Stomach (tissue), 9 donors: ENCODE results near the gene DRD4. TPM values are rescaled to one million over a fixed set of nuclear protein-coding genes. Genes with fewer than 3 reads are reported as not detected.

ENCODE experiments used
- DNase-seq, 2 donors: peaks; one replicate each; pipeline versions ENCODE4 v3.0.0 to v3.0.0-alpha.2; 2013 to 2019
- H3K27ac ChIP-seq, 5 donors: fragments of 200-600 bp in 4 of 5; sonication (generic) in 4 of 5; one replicate each; pipeline ENCODE4 v1.5.1; 2013 to 2019; ENCODE audit warnings: mild to moderate bottlenecking in 1 of 5, moderate library complexity in 1 of 5
- H3K27me3 ChIP-seq, 3 donors: fragments of 200-600 bp; sonication (generic); one replicate each; pipeline ENCODE4 v1.5.1; 2017 to 2019; ENCODE audit warnings: mixed run types in 1 of 3
- H3K36me3 ChIP-seq, 4 donors: fragments of 200-600 bp; sonication (generic); 1 replicate in 3 of 4; 2 replicates in 1 of 4; pipeline ENCODE4 v1.5.1; 2016 to 2019
- H3K4me1 ChIP-seq, 4 donors: fragments of 200-600 bp; sonication (generic); one replicate each; pipeline ENCODE4 v1.5.1; 2016 to 2019
- H3K4me3 ChIP-seq, 4 donors: fragments of 200-600 bp; sonication (generic) in 3 of 4; one replicate each; pipeline ENCODE4 v1.5.1; 2016 to 2019; ENCODE audit warnings: mild to moderate bottlenecking in 1 of 4
- H3K9me3 ChIP-seq, 4 donors: fragments of 200-600 bp; sonication (generic); one replicate each; pipeline ENCODE4 v1.5.1; 2016 to 2019
- CTCF ChIP-seq, 7 experiments: fragments of 450-650 bp in 4 of 7; fragments of 200-600 bp in 3 of 7; sonication (generic) in 3 of 7; IDR thresholded peaks; one replicate each; pipeline ENCODE4 v1.5.1; 2016 to 2019; ENCODE audit warnings: antibody characterized with exemption in 7 of 7, control low read depth in 2 of 7, mild to moderate bottlenecking in 1 of 7
- EP300 ChIP-seq: sonication (generic); formaldehyde crosslinking; IDR thresholded peaks from one replicate; pipeline ENCODE4 v1.6.1; 2017; ENCODE audit warnings: antibody characterized with exemption
- POLR2A ChIP-seq, 4 donors: fragments of 450-650 bp; IDR thresholded peaks; one replicate each; pipeline ENCODE4 v1.6.1; 2016; ENCODE audit warnings: antibody characterized with exemption in 4 of 4, control low read depth in 2 of 4, mild to moderate bottlenecking in 1 of 4, moderate library complexity in 1 of 4
- POLR2AphosphoS5 ChIP-seq, 3 donors: sonication (generic); formaldehyde crosslinking; IDR thresholded peaks; one replicate each; pipeline ENCODE4 v1.6.1; 2016; ENCODE audit warnings: antibody characterized with exemption in 3 of 3
- WGBS, 5 donors: extraction: QIAGEN DNeasy Blood & Tissue Kit in 3 of 5; methylation state at CpG; one replicate each; pipeline versions ENCODE4 v1.1.5 to v1.1.7; 2013 to 2018; 5-methylcytosine and 5-hydroxymethylcytosine counted together
- intact Hi-C: fragments of 100-400 bp; cut with DNase I; formaldehyde crosslinking; loops from one replicate; pipeline ENCODE4 v1.15.1; 2023; ENCODE audit warnings: low total_unique reads
- polyA plus RNA-seq, 3 donors: library from polyadenylated mRNA; stranded (reverse); fragments of 200-250 nt; gene quantifications; one replicate each; pipeline ENCODE4 v1.2.3, GENCODE V29; 2013
- total RNA-seq, 5 donors: library from RNA; depleted of rRNA; stranded (reverse); fragments of >200 nt; gene quantifications; one replicate each; pipeline versions ENCODE4 v1.1.0 to v1.2.3, GENCODE V29; 2014 to 2016
- donor health status: healthy with polysubstance abuse.
- donor health status: Bipolar disorder and iron deficiency.
- donor health status: healthy.

The DRD4 gene
- total and polyA plus RNA-seq, 8 donors = 0.19 to 1.7 (median 0.50) TPM; not detected in 5

GRCh38 chr11:593347-593746, 43.7 kb upstream of the DRD4 start:
- intact Hi-C loops = no loop called here
- peaks cover 0 to under 1% (median 0%) of the 10 kb centered on the region in 4 donors for H3K4me1 ChIP-seq
- no peak overlapping the region for H3K27ac ChIP-seq
- no peak overlapping the region for H3K4me3 ChIP-seq
- WGBS, 5 donors = 91 to 97% (median 95%) methylated on average over 21 of the region's 21 CpGs
- H3K9me3 ChIP-seq = no peaks in the 10 kb centered on the region
- H3K36me3 ChIP-seq = peaks cover 84 to 100% (median 100%) of the 10 kb centered on the region in 4 donors
- H3K27me3 ChIP-seq = no peaks in the 10 kb centered on the region
- no peak for TF ChIP-seq POLR2AphosphoS5 (IDR thresholded peaks at IDR 0.05)
- TF ChIP-seq EP300 = no peak
- no peak for TF ChIP-seq CTCF (IDR thresholded peaks at IDR 0.05)
- no peak for TF ChIP-seq POLR2A (IDR thresholded peaks at IDR 0.05)
- no peak for DNase-seq

DNA sequence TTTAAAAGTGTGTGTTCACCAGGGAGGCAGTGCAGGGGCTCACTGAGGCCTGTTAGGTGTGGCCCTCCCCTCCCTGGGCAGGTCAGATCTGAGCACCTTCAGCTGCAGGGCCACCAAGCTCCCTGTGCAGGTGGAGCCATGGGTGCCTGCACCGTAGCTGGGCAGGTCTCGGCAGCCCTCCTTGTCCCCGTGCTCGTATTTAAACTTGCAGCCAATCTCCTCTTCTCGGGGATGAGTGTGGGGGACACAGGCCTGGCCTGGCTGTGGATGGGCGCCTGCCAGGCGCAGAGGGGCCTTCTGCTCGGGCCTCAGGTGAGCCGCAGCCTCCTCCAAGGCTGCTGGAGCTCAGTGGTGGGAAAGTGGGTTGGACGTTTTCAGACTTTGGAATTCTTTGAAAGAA, 41.7 kb upstream of the DRD4 start:
- Histone ChIP-seq H3K4me3 (no peak overlapping the region), H3K4me1 (no peaks in the 10 kb centered on the region), H3K9me3 (no peaks in the 10 kb centered on the region), H3K27me3 (no peaks in the 10 kb centered on the region), H3K27ac (no peak overlapping the region), H3K36me3 (peaks cover 87 to 100% (median 100%) of the 10 kb centered on the region in 4 donors)
- WGBS, 5 donors = 90 to 92% (median 90%) methylated on average over 8 to 10 of the region's 10 CpGs
- intact Hi-C loops = no loop called here
- no peak for TF ChIP-seq EP300
- TF ChIP-seq CTCF (IDR thresholded peaks at IDR 0.05) = no peak
- no peak for TF ChIP-seq POLR2A (IDR thresholded peaks at IDR 0.05)
- DNase-seq = no peak

- peaks cover 88 to 100% (median 100%) of the 10 kb centered on the region in 4 donors for H3K36me3 ChIP-seq
- no peaks in the 10 kb centered on the region for H3K9me3 ChIP-seq
- WGBS, 5 donors = 87 to 93% (median 89%) methylated on average over 7 to 10 of the region's 10 CpGs
- H3K27ac ChIP-seq = no peak overlapping the region
- DNase-seq = no peak
- H3K27me3 ChIP-seq = no peaks in the 10 kb centered on the region
- H3K4me3 ChIP-seq = no peak overlapping the region
- TF ChIP-seq CTCF (IDR thresholded peaks at IDR 0.05) = no peak
- TF ChIP-seq POLR2A (IDR thresholded peaks at IDR 0.05) = no peak
- no peak for TF ChIP-seq POLR2AphosphoS5 (IDR thresholded peaks at IDR 0.05)
- TF ChIP-seq EP300 = no peak
- H3K4me1 ChIP-seq = no peaks in the 10 kb centered on the region
- intact Hi-C loops = no loop called here
Measured at GRCh38 chr11:596374-596773, 40.7 kb upstream of the DRD4 start.

DNA sequence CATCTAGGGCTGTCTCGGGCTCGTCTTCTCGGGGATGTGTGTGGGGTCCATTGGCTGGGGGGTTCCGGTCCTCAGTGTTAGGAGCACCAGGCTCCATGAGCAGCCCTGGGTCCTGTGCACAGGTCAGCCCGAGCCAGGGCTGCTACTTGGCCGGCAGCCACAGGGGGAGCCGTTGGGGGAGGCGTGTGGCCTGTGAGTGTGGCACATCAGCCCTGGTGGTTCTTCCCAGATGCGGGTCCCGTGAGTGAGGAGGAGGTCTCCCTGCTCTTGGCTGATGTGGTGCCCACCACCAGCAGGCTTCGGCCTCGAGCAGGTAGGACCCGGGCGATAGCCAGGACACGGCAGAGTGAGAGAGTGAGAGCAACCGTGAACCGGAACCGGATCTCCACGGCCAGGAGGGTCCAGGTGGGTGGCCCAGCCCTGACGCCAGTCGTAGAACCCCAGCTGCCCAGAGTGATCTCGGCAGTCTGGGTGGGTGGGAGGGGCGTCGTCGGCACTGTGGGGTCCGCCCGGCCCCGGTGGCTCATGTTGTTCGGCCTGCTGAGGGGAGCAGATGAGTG, 39.8 kb upstream of the DRD4 start:
- no peak overlapping the region for H3K4me3 ChIP-seq
- no peaks in the 10 kb centered on the region for H3K27me3 ChIP-seq
- no peak overlapping the region for H3K27ac ChIP-seq
- WGBS, 5 donors = 87 to 92% (median 91%) methylated on average over 13 to 29 of the region's 29 CpGs
- H3K9me3 ChIP-seq = no peaks in the 10 kb centered on the region
- TF ChIP-seq POLR2AphosphoS5 (IDR thresholded peaks at IDR 0.05) = no peak
- no peaks in the 10 kb centered on the region for H3K4me1 ChIP-seq
- intact Hi-C loops = no loop called here
- no peak for DNase-seq
- H3K36me3 ChIP-seq = peaks cover 93 to 100% (median 100%) of the 10 kb centered on the region in 4 donors

- H3K36me3 ChIP-seq = peaks cover 90 to 100% (median 100%) of the 10 kb centered on the region in 4 donors
- WGBS, 5 donors = 83 to 94% (median 93%) methylated on average over 20 to 30 of the region's 30 CpGs
- DNase-seq = no peak
Measured at GRCh38 chr11:598005-598680, 38.9 kb upstream of the DRD4 start.

More at GRCh38 chr11:598005-598680, 38.9 kb upstream of the DRD4 start:
- Histone ChIP-seq H3K27me3 (no peaks in the 10 kb centered on the region), H3K27ac (no peak overlapping the region), H3K9me3 (no peaks in the 10 kb centered on the region), H3K4me3 (no peak overlapping the region), H3K4me1 (no peaks in the 10 kb centered on the region)
- intact Hi-C loops = no loop called here
- TF ChIP-seq EP300 (no peak), POLR2AphosphoS5 (IDR thresholded peaks at IDR 0.05) (no peak), POLR2A (IDR thresholded peaks at IDR 0.05) (no peak), CTCF (IDR thresholded peaks at IDR 0.05) (no peak)
